NB4 (cell line): ENCODE measurements around the gene CLIP4.

Source experiments
- DNase-seq: peaks from one replicate; pipeline ENCODE4 v3.0.0; 2010; ENCODE audit warnings: low read depth
- H3K4me3 ChIP-seq: one replicate; pipeline ENCODE4 v1.5.1; 2011; ENCODE audit warnings: mild to moderate bottlenecking, low read depth, low read length, moderate library complexity
- CTCF ChIP-seq: IDR thresholded peaks from one replicate; pipeline ENCODE4 v1.5.1; 2012; ENCODE audit warnings: low read depth, low read length
- MAX ChIP-seq: IDR thresholded peaks from 2 replicates; pipeline ENCODE4 v1.6.1; 2011; ENCODE audit warnings: low read depth, low read length
- MYC ChIP-seq: IDR thresholded peaks from 2 replicates; pipeline ENCODE4 v1.6.1; 2011; ENCODE audit warnings: low read depth, low read length
- POLR2A ChIP-seq: IDR thresholded peaks from 2 replicates; pipeline ENCODE4 v1.6.1; 2011; ENCODE audit warnings: mild to moderate bottlenecking; ENCODE audit not compliant: insufficient read length; ENCODE audit errors: extremely low read depth

Gene CLIP4

GRCh38 chr2:29209551-29209950, 94.3 kb downstream of the CLIP4 start:
- no peak for TF ChIP-seq MAX
- TF ChIP-seq MYC: no peak
- no peak for TF ChIP-seq POLR2A
- no peak for TF ChIP-seq CTCF
- no peak for DNase-seq

GRCh38 chr2:29212009-29212408, 96.8 kb downstream of the CLIP4 start:
- TF ChIP-seq CTCF: no peak
- TF ChIP-seq MYC: no peak
- TF ChIP-seq POLR2A: no peak
- TF ChIP-seq MAX: no peak
- H3K4me3 ChIP-seq: no peak overlapping the region
- no peak for DNase-seq

More at GRCh38 chr2:29209551-29209950, 94.3 kb downstream of the CLIP4 start:
- no peak overlapping the region for H3K4me3 ChIP-seq

GRCh38 chr2:29213888-29214291, 98.7 kb downstream of the CLIP4 start:
- no peak for TF ChIP-seq MAX
- TF ChIP-seq MYC: no peak
- no peak for TF ChIP-seq POLR2A
- no peak for TF ChIP-seq CTCF
- no peak overlapping the region for H3K4me3 ChIP-seq
- no peak for DNase-seq

- DNase-seq: no peak
- TF ChIP-seq POLR2A: no peak
- no peak for TF ChIP-seq MYC
- TF ChIP-seq CTCF: no peak
- TF ChIP-seq MAX: no peak
- H3K4me3 ChIP-seq: no peak overlapping the region
These were observed 99.9 kb downstream of the CLIP4 start for GRCh38 chr2:29215073-29215472.

GRCh38 chr2:29215739-29216608, 100.8 kb downstream of the CLIP4 start:
- no peak overlapping the region for H3K4me3 ChIP-seq
- no peak for DNase-seq
- TF ChIP-seq MYC (no peak), MAX (no peak), POLR2A (no peak), CTCF (no peak)

GRCh38 chr2:29216609-29216909, 101.3 kb downstream of the CLIP4 start:
- TF ChIP-seq MYC (no peak), MAX (no peak), POLR2A (no peak), CTCF (no peak)
- no peak for DNase-seq
- H3K4me3 ChIP-seq: no peak overlapping the region
